ENCODE results near the gene NOTCH3.

- TF ChIP-seq, protein P1, sequence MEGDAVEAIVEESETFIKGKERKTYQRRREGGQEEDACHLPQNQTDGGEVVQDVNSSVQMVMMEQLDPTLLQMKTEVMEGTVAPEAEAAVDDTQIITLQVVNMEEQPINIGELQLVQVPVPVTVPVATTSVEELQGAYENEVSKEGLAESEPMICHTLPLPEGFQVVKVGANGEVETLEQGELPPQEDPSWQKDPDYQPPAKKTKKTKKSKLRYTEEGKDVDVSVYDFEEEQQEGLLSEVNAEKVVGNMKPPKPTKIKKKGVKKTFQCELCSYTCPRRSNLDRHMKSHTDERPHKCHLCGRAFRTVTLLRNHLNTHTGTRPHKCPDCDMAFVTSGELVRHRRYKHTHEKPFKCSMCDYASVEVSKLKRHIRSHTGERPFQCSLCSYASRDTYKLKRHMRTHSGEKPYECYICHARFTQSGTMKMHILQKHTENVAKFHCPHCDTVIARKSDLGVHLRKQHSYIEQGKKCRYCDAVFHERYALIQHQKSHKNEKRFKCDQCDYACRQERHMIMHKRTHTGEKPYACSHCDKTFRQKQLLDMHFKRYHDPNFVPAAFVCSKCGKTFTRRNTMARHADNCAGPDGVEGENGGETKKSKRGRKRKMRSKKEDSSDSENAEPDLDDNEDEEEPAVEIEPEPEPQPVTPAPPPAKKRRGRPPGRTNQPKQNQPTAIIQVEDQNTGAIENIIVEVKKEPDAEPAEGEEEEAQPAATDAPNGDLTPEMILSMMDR (conservative IDR thresholded peaks at IDR 0.05; ENCODE audit: low read depth, low read length), result no peak
- TF ChIP-seq EZH2phosphoT487 (IDR thresholded peaks at IDR 0.05; ENCODE audit: borderline replicate concordance, low read length), result no peak
Measured at GRCh38 chr19:15231271-15231670, 30.5 kb upstream of the NOTCH3 start.

Data from PC-3 (cell line).